ENCODE results near the gene TMEM273.

TMEM273 gene

GRCh38 chr10:49175587-49176309 is 12.4 kb downstream of the TMEM273 start:
- no peak overlapping the region for H3K27ac ChIP-seq
- TF ChIP-seq ZFX (IDR thresholded peaks at IDR 0.05), result no peak
- TF ChIP-seq CTCF (conservative IDR thresholded peaks at IDR 0.05), result no peak

GRCh38 chr10:49174926-49175500 is 13.2 kb downstream of the TMEM273 start:
- TF ChIP-seq CTCF (conservative IDR thresholded peaks at IDR 0.05) (no peak), ZFX (IDR thresholded peaks at IDR 0.05) (no peak)
- H3K27ac ChIP-seq, result no peak overlapping the region

GRCh38 chr10:49174261-49174925 is 13.8 kb downstream of the TMEM273 start:
- no peak for TF ChIP-seq ZFX (IDR thresholded peaks at IDR 0.05)
- TF ChIP-seq CTCF (conservative IDR thresholded peaks at IDR 0.05), result no peak
- no peak overlapping the region for H3K27ac ChIP-seq

GRCh38 chr10:49173853-49174252 is 14.3 kb downstream of the TMEM273 start:
- TF ChIP-seq ZFX (IDR thresholded peaks at IDR 0.05), result no peak
- no peak for TF ChIP-seq CTCF (conservative IDR thresholded peaks at IDR 0.05)

GRCh38 chr10:49173201-49173772 is 14.9 kb downstream of the TMEM273 start:
- TF ChIP-seq ZFX (IDR thresholded peaks at IDR 0.05) (no peak), CTCF (conservative IDR thresholded peaks at IDR 0.05) (no peak)
- no peak overlapping the region for H3K27ac ChIP-seq

More at GRCh38 chr10:49173853-49174252, 14.3 kb downstream of the TMEM273 start:
- no peak overlapping the region for H3K27ac ChIP-seq

GRCh38 chr10:49172777-49173132 is 15.4 kb downstream of the TMEM273 start:
- no peak for TF ChIP-seq CTCF (conservative IDR thresholded peaks at IDR 0.05)
- TF ChIP-seq ZFX (IDR thresholded peaks at IDR 0.05), result no peak
- no peak overlapping the region for H3K27ac ChIP-seq

Data from C4-2B (cell line).